Measurements from ENCODE around the gene RILPL2. TPM values are rescaled to one million over a fixed set of nuclear protein-coding genes. Genes with fewer than 3 reads are reported as not detected.
"Not testable (repeated sequence)": the region's sequence is repeated elsewhere in the genome, so short reads cannot be mapped to it uniquely, and the experiment has no call there.

RILPL2 gene
- 1.9 and 4.4 TPM in 2 replicates for total RNA-seq

GRCh38 chr12:123436017-123436964 lies at the start of gene RILPL2:
Gene RILPL2, minus strand, starts transcription at chr12:123436684. Its CDS starts 264 bp downstream, at chr12:123436420.
- DNase-seq (ENCODE audit: low read depth) = peak; percentile 67

- no peak for DNase-seq (ENCODE audit: low read depth)
Measured at GRCh38 chr12:123485756-123486155, 49.3 kb upstream of the RILPL2 start.

GRCh38 chr12:123483602-123484248 lies 47.2 kb upstream of the RILPL2 start:
- DNase-seq (ENCODE audit: low read depth) = peak; percentile 28

GRCh38 chr12:123482876-123483275 lies 46.4 kb upstream of the RILPL2 start:
- no peak for DNase-seq (ENCODE audit: low read depth)

- not testable (repeated sequence) for DNase-seq (ENCODE audit: low read depth)
Measured at GRCh38 chr12:123481251-123481650, 44.8 kb upstream of the RILPL2 start.

- no peak for DNase-seq (ENCODE audit: low read depth)
Measured at GRCh38 chr12:123479442-123480180, 43.1 kb upstream of the RILPL2 start.

GRCh38 chr12:123478762-123479161 lies 42.3 kb upstream of the RILPL2 start:
- peak; percentile 49 for DNase-seq (ENCODE audit: low read depth)

- DNase-seq (ENCODE audit: low read depth) = no peak
Measured at GRCh38 chr12:123478069-123478468, 41.6 kb upstream of the RILPL2 start.

- DNase-seq (ENCODE audit: low read depth) = no peak
Measured at GRCh38 chr12:123475246-123475703, 38.8 kb upstream of the RILPL2 start.

- peak; percentile 74 for DNase-seq (ENCODE audit: low read depth)
Measured at GRCh38 chr12:123474485-123475245, 38.2 kb upstream of the RILPL2 start.

- no peak for DNase-seq (ENCODE audit: low read depth)
Measured at GRCh38 chr12:123472438-123472849, 36.0 kb upstream of the RILPL2 start.

- DNase-seq (ENCODE audit: low read depth) = peak; percentile 77
Measured at GRCh38 chr12:123471374-123472068, 35.0 kb upstream of the RILPL2 start.

- no peak for DNase-seq (ENCODE audit: low read depth)
Measured at GRCh38 chr12:123469978-123470377, 33.5 kb upstream of the RILPL2 start.

GRCh38 chr12:123468786-123469185 lies 32.3 kb upstream of the RILPL2 start:
- no peak for DNase-seq (ENCODE audit: low read depth)

GRCh38 chr12:123465084-123465483 lies 28.6 kb upstream of the RILPL2 start:
- DNase-seq (ENCODE audit: low read depth) = no peak

GRCh38 chr12:123463174-123463573 lies 26.7 kb upstream of the RILPL2 start:
- not testable (repeated sequence) for DNase-seq (ENCODE audit: low read depth)

GRCh38 chr12:123457980-123458779 lies 21.7 kb upstream of the RILPL2 start, which contains the start of gene SNRNP35:
Gene SNRNP35, plus strand, starts transcription at chr12:123458139. Its CDS starts 7,402 bp downstream, at chr12:123465541.
- DNase-seq (ENCODE audit: low read depth) = peak; percentile 74

GRCh38 chr12:123453165-123453564 lies 16.7 kb upstream of the RILPL2 start:
- DNase-seq (ENCODE audit: low read depth) = no peak

- not testable (repeated sequence) for DNase-seq (ENCODE audit: low read depth)
Measured at GRCh38 chr12:123452276-123452550, 15.7 kb upstream of the RILPL2 start.

GRCh38 chr12:123450636-123451035 lies 14.2 kb upstream of the RILPL2 start:
- DNase-seq (ENCODE audit: low read depth) = no peak
